Measurements from ENCODE around the gene HTRA1.

The HTRA1 gene

DNA sequence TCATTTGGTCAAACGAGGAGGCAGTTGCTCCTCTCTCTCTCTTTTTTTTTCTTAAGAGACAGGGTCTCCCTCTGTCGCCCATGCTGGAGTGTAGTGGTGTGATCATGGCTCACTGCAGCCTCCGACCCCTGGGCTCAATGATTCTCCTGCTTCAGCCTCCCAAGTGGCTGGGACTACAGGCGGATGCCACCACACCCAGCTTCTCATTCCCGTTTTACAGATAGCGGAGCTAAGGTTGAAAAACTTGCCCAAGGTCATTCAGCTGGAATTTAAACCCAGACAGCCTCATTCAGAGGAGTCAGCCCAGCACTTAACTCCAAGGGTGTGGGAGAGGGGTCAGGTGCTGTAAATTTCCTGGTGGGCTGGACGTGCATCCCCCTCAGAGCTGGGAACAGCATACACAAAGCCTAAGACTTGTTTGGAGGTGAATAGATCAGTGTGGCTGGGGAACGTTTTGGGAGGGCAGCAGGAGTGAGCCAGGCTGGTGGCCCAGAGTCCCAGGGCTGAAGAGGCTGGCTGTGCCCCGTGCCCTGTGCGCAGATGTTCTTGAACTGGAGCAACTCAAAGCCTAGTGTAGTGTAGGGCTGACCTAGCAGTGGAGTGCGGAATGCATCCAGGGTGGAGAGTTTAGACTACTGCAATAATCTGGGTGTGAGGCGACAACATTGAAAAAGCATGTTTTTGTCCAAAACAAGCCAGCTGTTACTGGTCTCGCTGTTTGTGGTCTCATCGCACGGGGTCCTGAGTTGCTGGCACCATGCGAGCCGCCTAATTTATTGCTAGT lies 2.3 kb downstream of the HTRA1 start:
- no peak for DNase-seq (ENCODE audit: low read depth)
- H3K4me3 ChIP-seq (ENCODE audit: low read depth, low read length): no peak overlapping the region
- no peak for TF ChIP-seq CTCF (IDR thresholded peaks at IDR 0.05; ENCODE audit: control insufficient read depth, extremely low read depth, insufficient read depth)

DNA sequence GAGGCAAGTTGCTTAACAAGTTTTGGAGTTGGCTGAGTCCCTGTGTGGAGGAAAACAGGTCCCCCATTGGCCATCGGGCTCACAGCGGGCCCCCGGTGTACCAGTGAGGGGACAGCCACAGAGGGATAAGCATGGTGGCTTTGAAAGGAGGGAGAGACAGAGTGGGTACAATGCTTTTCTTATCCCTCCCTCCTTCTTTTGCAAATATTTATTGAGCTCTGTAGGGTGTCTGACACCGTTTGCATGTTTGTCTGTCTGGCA lies 2.8 kb downstream of the HTRA1 start:
- no peak for TF ChIP-seq CTCF (IDR thresholded peaks at IDR 0.05; ENCODE audit: control insufficient read depth, extremely low read depth, insufficient read depth)
- DNase-seq (ENCODE audit: low read depth): no peak
- H3K4me3 ChIP-seq (ENCODE audit: low read depth, low read length): no peak overlapping the region

- no peak overlapping the region for H3K4me3 ChIP-seq (ENCODE audit: low read depth, low read length)
- no peak for DNase-seq (ENCODE audit: low read depth)
- no peak for TF ChIP-seq CTCF (IDR thresholded peaks at IDR 0.05; ENCODE audit: control insufficient read depth, extremely low read depth, insufficient read depth)
These were observed 3.2 kb downstream of the HTRA1 start for GRCh38 chr10:122464586-122464985.

DNA sequence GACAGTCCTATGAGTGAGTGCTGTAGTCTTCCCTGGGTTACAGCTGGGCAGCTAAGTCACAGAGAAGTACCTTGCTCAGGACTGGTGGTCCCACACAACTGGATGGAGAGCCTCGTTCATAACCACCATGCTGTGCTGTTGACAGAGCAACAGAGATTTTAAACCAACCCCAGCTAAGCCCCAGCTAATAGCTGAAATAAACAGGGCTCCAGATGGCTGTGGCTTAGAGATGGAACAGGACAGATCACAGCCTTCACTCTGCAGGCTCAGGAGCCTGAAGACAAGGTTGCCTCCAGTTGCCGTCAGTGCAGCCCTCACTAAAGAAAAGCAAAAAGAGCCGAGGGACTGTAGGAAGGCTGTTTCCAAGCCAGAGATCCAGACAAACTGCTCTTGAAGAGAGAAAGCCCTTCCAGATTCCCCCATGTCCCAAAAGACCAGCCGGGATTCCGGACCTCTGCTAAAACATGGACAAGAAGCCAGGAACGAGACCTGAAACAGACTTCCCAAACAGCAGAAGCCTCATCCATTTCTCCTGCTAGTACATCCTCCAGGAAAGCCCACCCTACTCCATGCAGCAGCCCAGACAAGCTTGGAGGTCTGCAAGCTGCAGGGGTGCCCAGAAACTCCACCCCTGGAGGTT lies 4.2 kb downstream of the HTRA1 start:
- no peak for DNase-seq (ENCODE audit: low read depth)
- no peak overlapping the region for H3K4me3 ChIP-seq (ENCODE audit: low read depth, low read length)
- no peak for TF ChIP-seq CTCF (IDR thresholded peaks at IDR 0.05; ENCODE audit: control insufficient read depth, extremely low read depth, insufficient read depth)

DNA sequence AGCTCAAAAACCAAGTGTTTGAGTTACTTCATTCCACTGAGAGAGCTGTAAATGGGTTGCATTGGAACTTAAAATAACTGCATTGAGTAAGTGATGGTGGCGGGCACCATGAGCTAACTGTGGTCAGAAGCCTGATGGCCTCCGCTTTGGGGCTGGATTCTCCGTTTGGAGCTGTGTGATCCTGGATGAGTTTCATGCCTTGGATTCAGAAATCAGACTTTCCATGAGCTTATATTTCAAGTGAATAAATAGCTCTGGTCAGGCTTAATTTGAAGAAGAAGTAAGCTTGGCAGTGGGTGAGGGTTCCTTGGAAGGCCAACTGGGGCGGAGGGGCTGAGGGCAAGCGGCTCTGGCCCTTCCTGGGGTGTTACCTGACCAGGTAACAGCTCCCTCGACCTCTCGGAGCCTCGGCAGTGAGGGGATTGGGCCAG lies 5.6 kb downstream of the HTRA1 start:
- no peak for DNase-seq (ENCODE audit: low read depth)
- H3K4me3 ChIP-seq (ENCODE audit: low read depth, low read length): no peak overlapping the region
- no peak for TF ChIP-seq CTCF (IDR thresholded peaks at IDR 0.05; ENCODE audit: control insufficient read depth, extremely low read depth, insufficient read depth)

GRCh38 chr10:122467701-122468100 lies 6.3 kb downstream of the HTRA1 start:
- DNase-seq (ENCODE audit: low read depth): no peak
- TF ChIP-seq CTCF (IDR thresholded peaks at IDR 0.05; ENCODE audit: control insufficient read depth, extremely low read depth, insufficient read depth): no peak

More at GRCh38 chr10:122467701-122468100, 6.3 kb downstream of the HTRA1 start:
- H3K4me3 ChIP-seq (ENCODE audit: low read depth, low read length): no peak overlapping the region
